Gastroesophageal sphincter (tissue), 4 donors: ENCODE data around the gene OGFOD2. TPM values are rescaled to one million over a fixed set of nuclear protein-coding genes. Genes with fewer than 3 reads are reported as not detected.

Experiments used
- ATAC-seq: fragments of 150-250 bp; one replicate; pipeline ENCODE4 v1.9.1; 2016; ENCODE audit warnings: mild to moderate bottlenecking, moderate library complexity
- H3K27ac ChIP-seq, 4 donors: fragments of 200-600 bp; sonication (generic) in 3 of 4; 1 replicate in 3 of 4; 2 replicates in 1 of 4; pipeline ENCODE4 v1.5.1; 2016 to 2019
- H3K27me3 ChIP-seq: fragments of 200-600 bp; sonication (generic); one replicate; pipeline ENCODE4 v1.5.1; 2019
- H3K36me3 ChIP-seq, 2 donors: fragments of 200-600 bp; sonication (generic); one replicate each; pipeline ENCODE4 v1.5.1; 2019; ENCODE audit warnings: control low read depth in 1 of 2
- H3K4me1 ChIP-seq, 3 donors: fragments of 200-600 bp; sonication (generic); 1 replicate in 2 of 3; 2 replicates in 1 of 3; pipeline ENCODE4 v1.5.1; 2016 to 2019; ENCODE audit warnings: control low read depth in 2 of 3
- H3K4me3 ChIP-seq, 2 donors: fragments of 200-600 bp; sonication (generic); one replicate each; pipeline ENCODE4 v1.5.1; 2019; ENCODE audit warnings: mild to moderate bottlenecking in 1 of 2, moderate library complexity in 1 of 2
- H3K9me3 ChIP-seq, 3 donors: fragments of 200-600 bp; sonication (generic); one replicate each; pipeline ENCODE4 v1.5.1; 2017 to 2019; ENCODE audit warnings: control low read depth in 2 of 3
- CTCF ChIP-seq, 4 experiments: fragments of 200-600 bp in 2 of 4; fragments of 450-650 bp in 2 of 4; sonication (generic) in 1 of 4; IDR thresholded peaks; one replicate each; pipeline ENCODE4 v1.5.1; 2017 to 2019; ENCODE audit warnings: antibody characterized with exemption in 4 of 4, mild to moderate bottlenecking in 2 of 4, moderate library complexity in 2 of 4
- EP300 ChIP-seq: sonication (generic); formaldehyde crosslinking; IDR thresholded peaks from one replicate; pipeline ENCODE4 v1.6.1; 2017; ENCODE audit warnings: antibody characterized with exemption, mild to moderate bottlenecking
- POLR2A ChIP-seq, 2 donors: fragments of 450-650 bp; IDR thresholded peaks; one replicate each; pipeline ENCODE4 v1.6.1; 2017; ENCODE audit warnings: antibody characterized with exemption in 2 of 2, mild to moderate bottlenecking in 2 of 2, moderate library complexity in 1 of 2
- POLR2AphosphoS5 ChIP-seq: sonication (generic); formaldehyde crosslinking; IDR thresholded peaks from one replicate; pipeline ENCODE4 v1.6.1; 2017; ENCODE audit warnings: antibody characterized with exemption
- WGBS, 2 donors: methylation state at CpG; one replicate each; pipeline ENCODE4 v1.1.5; 2018; ENCODE audit warnings: low coverage in 1 of 2; 5-methylcytosine and 5-hydroxymethylcytosine counted together
- total RNA-seq, 4 donors: library from RNA; depleted of rRNA; stranded (reverse); fragments of >200 nt; gene quantifications; one replicate each; pipeline ENCODE4 v1.1.0, GENCODE V29; 2016

Gene OGFOD2
- total RNA-seq, 4 donors from 2014 or later = 7.3 to 10.7 (median 8.3) TPM

- ATAC-seq = no peak
- WGBS, 2 donors = 87% methylated on average over 6 of the region's 23 CpGs; no CpG with 5 or more reads in 1 of the 2 donors
Observed at GRCh38 chr12:122929812-122930211, 45.2 kb upstream of the OGFOD2 start.

GRCh38 chr12:122932207-122932606, 42.8 kb upstream of the OGFOD2 start:
- H3K36me3 ChIP-seq = peaks cover 0 to 45% of the 10 kb centered on the region in 2 donors
- no peak for ATAC-seq
- WGBS, 2 donors = no CpG with 5 or more reads among the region's 8 CpGs

More at GRCh38 chr12:122929812-122930211, 45.2 kb upstream of the OGFOD2 start:
- peaks cover 0 to 37% of the 10 kb centered on the region in 2 donors for H3K36me3 ChIP-seq
- no peak overlapping the region for H3K27ac ChIP-seq
- H3K9me3 ChIP-seq = no peaks in the 10 kb centered on the region
- H3K4me1 ChIP-seq = no peaks in the 10 kb centered on the region
- H3K27me3 ChIP-seq = no peaks in the 10 kb centered on the region
- H3K4me3 ChIP-seq = no peak overlapping the region
- no peak for TF ChIP-seq CTCF (IDR thresholded peaks at IDR 0.05)
- no peak for TF ChIP-seq EP300
- no peak for TF ChIP-seq POLR2A (IDR thresholded peaks at IDR 0.05)

GRCh38 chr12:122934722-122935121, 40.3 kb upstream of the OGFOD2 start:
- Histone ChIP-seq H3K27me3 (no peaks in the 10 kb centered on the region), H3K36me3 (peaks cover 0 to 47% of the 10 kb centered on the region in 2 donors), H3K4me1 (no peaks in the 10 kb centered on the region), H3K9me3 (no peaks in the 10 kb centered on the region), H3K27ac (no peak overlapping the region), H3K4me3 (no peak overlapping the region)
- WGBS, 2 donors = 53 to 73% methylated on average over 2 to 3 of the region's 3 CpGs
- no peak for ATAC-seq
- TF ChIP-seq EP300 = no peak
- no peak for TF ChIP-seq POLR2AphosphoS5
- no peak for TF ChIP-seq CTCF (IDR thresholded peaks at IDR 0.05)
- TF ChIP-seq POLR2A (IDR thresholded peaks at IDR 0.05) = no peak

More at GRCh38 chr12:122932207-122932606, 42.8 kb upstream of the OGFOD2 start:
- Histone ChIP-seq H3K27ac (no peak overlapping the region), H3K4me3 (no peak overlapping the region), H3K4me1 (no peaks in the 10 kb centered on the region), H3K27me3 (no peaks in the 10 kb centered on the region), H3K9me3 (no peaks in the 10 kb centered on the region)
- TF ChIP-seq POLR2A (IDR thresholded peaks at IDR 0.05) = no peak
- TF ChIP-seq EP300 = no peak
- no peak for TF ChIP-seq POLR2AphosphoS5
- no peak for TF ChIP-seq CTCF (IDR thresholded peaks at IDR 0.05)

GRCh38 chr12:122935318-122935717, 39.7 kb upstream of the OGFOD2 start:
- no peak overlapping the region for H3K4me3 ChIP-seq
- no peak for ATAC-seq
- H3K4me1 ChIP-seq = no peaks in the 10 kb centered on the region
- 71% methylated on average over 1 of the region's 8 CpGs; no CpG with 5 or more reads in 1 of the 2 donors for WGBS, 2 donors
- H3K9me3 ChIP-seq = no peaks in the 10 kb centered on the region
- TF ChIP-seq POLR2A (IDR thresholded peaks at IDR 0.05) = no peak
- H3K36me3 ChIP-seq = peaks cover 0 to 48% of the 10 kb centered on the region in 2 donors
- H3K27me3 ChIP-seq = no peaks in the 10 kb centered on the region
- no peak overlapping the region for H3K27ac ChIP-seq

GRCh38 chr12:122937622-122938091, 37.4 kb upstream of the OGFOD2 start:
- Histone ChIP-seq H3K9me3 (no peaks in the 10 kb centered on the region), H3K36me3 (peaks cover 0 to 33% of the 10 kb centered on the region in 2 donors), H3K27me3 (no peaks in the 10 kb centered on the region), H3K4me3 (no peak overlapping the region), H3K4me1 (peaks cover 0 to 6% (median 0%) of the 10 kb centered on the region in 3 donors), H3K27ac (no peak overlapping the region)
- 69 to 93% methylated on average over 3 of the region's 3 CpGs for WGBS, 2 donors
- no peak for ATAC-seq
- TF ChIP-seq CTCF (IDR thresholded peaks at IDR 0.05) (no peak), POLR2AphosphoS5 (no peak), POLR2A (IDR thresholded peaks at IDR 0.05) (no peak), EP300 (no peak)
